HG03575 (cell line): ENCODE results near the gene CHRNB2.

Experiments
- ATAC-seq: cut with Tn5 transposase; IDR thresholded peaks from one replicate; pipeline ENCODE4 v1.9.1; 2021; ENCODE audit not compliant: unreplicated experiment, insufficient number of reproducible peaks, low FRiP score; ENCODE audit errors: extremely low read depth

Gene CHRNB2

DNA sequence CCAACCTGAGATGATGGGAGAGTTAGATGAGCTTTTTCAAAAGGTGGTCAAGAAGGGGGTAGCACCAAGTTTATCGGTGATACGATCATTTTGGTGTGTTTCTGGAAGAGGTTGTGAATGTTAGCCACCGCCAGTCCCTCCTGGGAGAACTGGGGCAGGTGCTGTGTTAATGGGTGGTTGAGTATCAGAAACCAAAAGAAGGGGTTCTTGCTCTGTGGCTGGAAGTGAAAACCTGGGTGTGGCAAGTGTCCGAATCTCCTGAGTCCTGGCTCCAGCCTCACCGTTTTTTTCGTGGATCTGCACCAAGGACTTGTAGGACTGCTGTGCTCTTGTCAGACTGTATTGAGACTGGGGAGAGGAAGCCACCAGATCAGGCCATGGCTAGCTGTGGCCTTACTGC is 16.9 kb upstream of the CHRNB2 start:
- ATAC-seq = no peak

DNA sequence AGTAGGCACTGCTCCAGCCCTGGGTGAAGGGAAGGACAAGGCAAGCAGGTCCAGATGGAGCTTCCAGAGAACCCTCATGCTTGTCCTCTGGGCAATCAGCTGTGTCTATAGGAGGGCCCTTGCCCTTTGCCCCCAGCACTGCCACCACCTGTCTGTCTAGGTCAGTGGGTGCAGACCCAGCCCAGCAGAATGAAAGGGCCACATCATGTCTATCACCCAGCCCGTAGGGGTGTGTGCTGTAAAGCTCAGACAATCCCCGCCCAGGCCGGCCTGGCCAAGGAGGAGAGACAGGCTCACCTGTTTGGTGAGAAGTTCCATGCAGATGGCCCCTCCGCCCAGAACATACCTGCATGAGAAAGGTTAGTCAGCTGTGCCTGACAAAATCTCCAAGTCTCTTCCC is 16.1 kb upstream of the CHRNB2 start:
- ATAC-seq = no peak

DNA sequence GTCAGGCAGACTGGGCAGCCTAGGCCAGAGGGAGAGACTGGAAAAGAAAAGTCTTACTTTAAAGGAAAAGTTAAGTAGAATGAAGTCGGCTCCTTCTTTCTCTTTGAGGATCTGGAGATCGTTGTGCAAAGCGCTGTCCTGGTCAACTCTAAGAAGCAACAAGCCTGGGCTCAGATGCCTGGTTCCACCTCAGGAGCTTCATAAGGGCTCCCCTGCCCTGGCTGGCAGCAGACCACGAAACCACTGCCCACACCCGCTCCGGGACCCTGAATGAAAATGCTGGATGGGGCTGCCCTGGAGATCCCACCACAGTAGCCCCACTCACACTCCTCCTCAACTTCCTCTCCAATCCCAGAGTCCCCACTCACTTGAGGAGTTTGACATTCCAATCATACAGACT is 15.5 kb upstream of the CHRNB2 start:
- no peak for ATAC-seq

DNA sequence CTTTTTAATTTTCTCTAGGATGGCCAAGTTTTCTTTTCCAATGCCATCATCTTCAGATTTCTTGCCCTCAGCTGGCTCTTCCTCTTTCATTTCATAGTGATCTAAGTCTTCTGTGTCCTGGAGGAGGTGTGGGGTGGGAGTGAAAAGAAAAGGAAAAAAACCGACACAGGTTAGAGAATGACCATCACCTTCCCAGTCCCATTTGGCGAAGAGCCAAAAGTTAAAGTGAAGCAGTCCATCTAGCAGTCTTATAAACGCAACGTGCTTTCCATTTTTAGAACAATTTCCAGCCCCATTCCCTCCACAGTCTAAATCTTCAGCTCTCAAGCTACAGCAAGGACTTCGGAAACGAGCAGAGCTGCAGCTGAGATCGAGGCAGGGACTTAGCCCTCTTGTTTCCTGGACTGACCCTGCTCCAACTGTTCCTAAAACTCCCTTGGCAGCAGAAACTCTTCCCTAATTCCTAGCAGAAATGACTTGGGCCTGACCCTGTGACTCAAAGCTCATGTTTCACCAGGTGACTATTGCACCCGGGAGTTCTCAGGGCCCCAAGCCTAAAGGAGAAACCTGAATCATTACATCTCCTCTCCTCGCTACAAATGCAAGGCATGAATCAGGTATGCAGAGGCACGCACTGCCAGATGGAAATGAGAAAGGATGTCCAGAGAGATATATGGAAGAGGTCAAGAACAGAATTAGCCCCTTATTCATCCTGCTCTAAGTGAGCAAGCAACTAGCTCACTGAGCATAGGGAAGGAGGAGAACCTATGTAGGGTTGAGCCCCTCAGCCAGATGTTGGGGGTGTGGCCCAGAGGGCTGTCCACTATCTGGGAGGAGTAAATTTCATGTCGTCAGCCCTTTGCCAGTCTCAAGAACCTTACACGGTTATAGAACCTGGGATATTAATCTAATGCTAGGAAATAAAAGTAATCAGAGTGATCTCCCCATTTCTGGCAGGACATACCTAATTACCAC is 14.2 kb upstream of the CHRNB2 start:
- ATAC-seq = no peak

DNA sequence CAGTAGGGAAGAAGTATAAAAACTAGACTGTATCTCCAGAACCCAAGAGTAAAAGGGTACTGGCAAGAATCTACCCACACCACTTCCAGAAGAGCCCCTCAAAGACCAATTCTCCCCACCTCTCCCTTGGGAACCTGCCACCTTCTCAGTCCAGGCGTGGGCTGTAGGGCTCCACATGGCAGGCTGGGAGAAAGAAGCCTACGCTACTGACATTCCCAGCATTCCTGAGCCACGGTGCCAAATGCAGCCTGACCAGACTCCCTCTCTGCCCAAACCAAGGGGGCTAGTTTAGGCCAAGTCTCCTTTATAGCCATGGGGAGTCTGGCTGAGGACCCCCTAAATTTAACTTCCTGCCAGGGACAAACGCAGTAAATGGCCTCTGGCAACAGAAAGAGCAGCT is 11.2 kb upstream of the CHRNB2 start:
- no peak for ATAC-seq

DNA sequence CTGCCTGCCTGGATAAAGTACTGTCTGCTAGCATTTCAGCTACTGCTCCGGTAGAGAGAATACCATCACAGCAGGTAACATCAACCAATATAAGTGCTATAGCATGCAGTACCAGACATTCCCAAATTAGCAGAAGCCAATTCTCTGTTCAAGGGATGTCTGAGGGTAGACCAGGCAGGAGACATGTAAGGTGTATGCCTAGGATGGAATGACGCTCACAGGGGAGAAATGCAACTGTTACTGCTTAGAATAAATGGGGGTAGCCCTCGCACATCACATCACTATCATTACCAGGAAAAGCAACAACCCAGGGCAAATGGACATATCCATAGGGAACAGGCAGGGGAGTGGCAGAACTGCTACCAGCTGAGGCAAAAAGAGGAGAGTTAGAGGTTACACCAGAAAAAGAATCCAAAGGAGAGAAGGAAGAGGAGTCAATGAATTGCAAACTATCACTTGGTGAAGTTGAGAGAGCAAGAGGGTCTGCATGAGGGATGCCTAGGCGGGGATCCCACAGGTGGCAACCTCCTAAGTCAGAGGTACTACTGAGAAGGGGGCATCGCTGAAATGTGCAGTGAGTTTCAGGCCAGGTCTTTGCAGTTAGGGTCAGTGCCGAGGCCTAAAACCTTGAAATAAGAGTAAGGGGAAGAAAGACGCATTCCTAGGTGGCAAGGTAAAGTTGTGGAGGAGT is 10.2 kb upstream of the CHRNB2 start:
- ATAC-seq = no peak

- no peak for ATAC-seq
Observed at GRCh38 chr1:154557939-154558719, 9.4 kb upstream of the CHRNB2 start, which contains the start of gene UBE2Q1. TSS of gene UBE2Q1 (minus strand) at chr1:154558662. CDS start at chr1:154558553, 109 bp downstream.

DNA sequence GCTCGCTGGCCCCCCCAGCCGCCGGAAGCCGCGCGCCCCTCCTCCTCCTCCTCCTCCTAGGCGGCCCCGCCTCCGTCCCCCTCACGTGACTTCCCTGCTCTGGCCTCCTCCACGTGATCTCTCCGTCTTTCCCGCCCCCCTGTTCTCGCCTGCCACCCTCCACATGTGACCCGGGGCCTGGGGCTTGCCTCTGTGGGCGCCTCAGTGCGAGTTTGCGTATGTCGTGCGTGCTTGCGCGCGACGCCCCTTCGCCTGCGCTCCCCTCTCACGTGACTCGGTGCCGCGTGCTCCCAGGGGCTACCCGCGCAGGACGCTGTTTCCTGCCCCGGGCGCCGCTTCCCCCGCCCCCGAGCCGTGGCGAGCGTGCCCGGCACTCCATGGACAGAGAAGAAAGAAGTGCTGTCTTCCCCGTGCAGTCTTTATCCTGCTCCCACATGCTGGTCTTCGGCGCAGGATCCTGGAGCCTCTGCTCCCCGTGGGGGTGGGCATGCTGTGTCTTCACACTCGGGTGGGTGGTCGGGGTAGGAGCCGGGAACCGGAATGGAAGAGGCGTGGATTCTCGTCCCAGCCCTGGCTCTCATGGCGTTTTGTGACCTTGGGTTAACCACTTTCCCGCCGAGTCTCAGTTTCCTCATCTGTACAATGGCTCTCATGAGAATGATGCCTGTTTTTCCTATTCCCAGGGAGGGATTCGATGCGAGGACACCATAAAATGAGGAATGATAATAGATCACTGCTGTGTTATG is 8.7 kb upstream of the CHRNB2 start:
- peak; percentile 45 for ATAC-seq

DNA sequence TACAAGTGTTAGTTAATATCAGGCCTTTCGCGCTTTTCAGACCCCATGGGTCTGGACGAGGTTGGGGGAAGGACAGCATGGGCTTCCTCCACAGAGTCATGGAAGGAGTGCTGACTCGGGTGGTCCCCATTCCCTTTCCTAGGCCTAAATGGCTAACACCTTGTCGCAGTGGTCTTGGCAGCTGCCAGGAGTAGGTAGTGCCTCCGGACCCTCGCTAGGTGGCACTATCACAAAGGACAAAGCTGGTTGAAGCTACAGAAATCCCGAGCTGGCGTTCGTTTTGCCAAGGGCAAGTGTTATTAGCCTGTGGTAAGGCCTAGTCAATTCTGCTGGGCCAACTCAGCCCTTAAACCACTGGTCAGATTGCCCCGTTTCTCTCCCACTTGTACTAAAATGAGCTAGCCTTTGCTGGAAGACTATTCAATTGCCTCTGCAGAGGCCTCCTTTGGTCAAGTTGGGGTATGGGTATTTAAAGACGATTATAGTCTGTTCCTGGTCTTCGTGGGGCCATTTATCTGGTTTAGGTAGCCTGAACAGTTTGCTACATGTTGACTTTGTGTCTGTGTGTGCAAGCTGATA is 8.0 kb upstream of the CHRNB2 start:
- no peak for ATAC-seq

DNA sequence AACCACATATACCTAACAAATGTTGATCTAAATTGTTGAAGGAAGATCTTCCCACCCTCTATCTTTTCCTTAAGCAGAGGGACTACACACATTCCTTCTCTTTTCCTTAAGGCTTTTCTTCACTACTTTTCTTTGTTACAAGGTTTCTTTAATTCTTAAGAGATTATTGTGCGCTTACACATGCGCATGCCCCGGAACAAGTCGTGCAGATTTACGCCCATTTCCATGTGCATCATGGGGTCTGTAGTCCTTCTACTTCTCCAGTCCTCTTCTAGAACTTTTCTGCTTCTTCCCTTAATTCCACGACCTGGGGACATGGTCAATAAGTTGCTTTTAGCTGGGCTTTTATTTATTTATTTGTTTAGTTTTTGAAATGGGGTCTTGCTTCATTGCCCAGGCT is 1.7 kb upstream of the CHRNB2 start:
- no peak for ATAC-seq

GRCh38 chr1:154568157-154568815 is 708 bp downstream of the CHRNB2 start:
- ATAC-seq = no peak

DNA sequence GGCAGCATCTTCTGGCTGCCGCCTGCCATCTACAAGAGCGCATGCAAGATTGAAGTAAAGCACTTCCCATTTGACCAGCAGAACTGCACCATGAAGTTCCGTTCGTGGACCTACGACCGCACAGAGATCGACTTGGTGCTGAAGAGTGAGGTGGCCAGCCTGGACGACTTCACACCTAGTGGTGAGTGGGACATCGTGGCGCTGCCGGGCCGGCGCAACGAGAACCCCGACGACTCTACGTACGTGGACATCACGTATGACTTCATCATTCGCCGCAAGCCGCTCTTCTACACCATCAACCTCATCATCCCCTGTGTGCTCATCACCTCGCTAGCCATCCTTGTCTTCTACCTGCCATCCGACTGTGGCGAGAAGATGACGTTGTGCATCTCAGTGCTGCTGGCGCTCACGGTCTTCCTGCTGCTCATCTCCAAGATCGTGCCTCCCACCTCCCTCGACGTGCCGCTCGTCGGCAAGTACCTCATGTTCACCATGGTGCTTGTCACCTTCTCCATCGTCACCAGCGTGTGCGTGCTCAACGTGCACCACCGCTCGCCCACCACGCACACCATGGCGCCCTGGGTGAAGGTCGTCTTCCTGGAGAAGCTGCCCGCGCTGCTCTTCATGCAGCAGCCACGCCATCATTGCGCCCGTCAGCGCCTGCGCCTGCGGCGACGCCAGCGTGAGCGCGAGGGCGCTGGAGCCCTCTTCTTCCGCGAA is 3.8 kb downstream of the CHRNB2 start:
- no peak for ATAC-seq

DNA sequence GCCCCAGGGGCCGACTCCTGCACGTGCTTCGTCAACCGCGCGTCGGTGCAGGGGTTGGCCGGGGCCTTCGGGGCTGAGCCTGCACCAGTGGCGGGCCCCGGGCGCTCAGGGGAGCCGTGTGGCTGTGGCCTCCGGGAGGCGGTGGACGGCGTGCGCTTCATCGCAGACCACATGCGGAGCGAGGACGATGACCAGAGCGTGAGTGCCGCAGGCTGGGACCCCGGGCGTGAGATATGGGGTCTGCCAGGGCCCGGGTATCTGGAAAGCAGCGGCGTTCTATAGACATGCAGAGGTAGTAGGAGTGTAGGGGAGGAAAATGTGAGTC is 4.3 kb downstream of the CHRNB2 start:
- ATAC-seq = no peak

GRCh38 chr1:154572468-154573167 is 5.0 kb downstream of the CHRNB2 start:
- no peak for ATAC-seq

DNA sequence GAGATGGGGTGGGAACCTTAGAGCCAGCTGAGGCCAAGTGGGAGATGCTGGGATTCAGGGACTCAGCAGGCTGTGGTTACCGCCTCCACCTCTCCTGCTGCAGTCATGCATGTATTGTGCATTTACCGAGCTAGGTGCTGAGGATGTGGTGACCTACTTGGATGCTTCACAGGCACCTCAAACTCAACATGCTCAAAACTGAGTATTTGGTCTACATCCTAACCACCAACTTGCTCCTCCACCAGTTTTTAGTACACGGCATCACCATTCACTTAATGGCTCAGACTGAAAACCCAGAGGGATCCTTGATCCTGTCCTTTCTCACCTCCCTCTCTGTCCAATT is 5.6 kb downstream of the CHRNB2 start:
- no peak for ATAC-seq

DNA sequence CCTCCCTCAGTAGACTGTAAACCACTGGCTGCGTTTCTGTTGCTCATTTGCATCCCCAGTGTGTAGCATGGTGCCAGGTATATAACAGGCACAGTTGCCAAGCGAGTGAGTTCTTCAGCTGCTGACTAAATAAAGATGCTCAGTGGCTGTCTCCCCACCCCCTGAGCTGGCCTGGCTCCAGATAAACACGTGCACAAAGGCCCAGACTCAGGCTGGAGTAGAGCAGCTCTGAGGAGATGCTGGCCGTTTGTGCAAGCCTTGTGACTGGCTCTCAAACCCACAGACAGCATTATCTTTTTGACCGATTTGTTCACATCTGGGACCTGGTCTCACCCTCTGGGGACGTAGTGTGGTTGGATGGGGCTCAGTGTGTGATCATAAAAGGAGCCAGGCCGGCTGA is 7.1 kb downstream of the CHRNB2 start:
- ATAC-seq = no peak
